ENCODE data around the gene SDR42E2. TPM values are rescaled to one million over a fixed set of nuclear protein-coding genes. Genes with fewer than 3 reads are reported as not detected.
"Not testable (repeated sequence)": the region's sequence is repeated elsewhere in the genome, so short reads cannot be mapped to it uniquely, and the experiment has no call there.

SDR42E2 gene
- total RNA-seq, 4 donors from 2014 or later = not detected

DNA sequence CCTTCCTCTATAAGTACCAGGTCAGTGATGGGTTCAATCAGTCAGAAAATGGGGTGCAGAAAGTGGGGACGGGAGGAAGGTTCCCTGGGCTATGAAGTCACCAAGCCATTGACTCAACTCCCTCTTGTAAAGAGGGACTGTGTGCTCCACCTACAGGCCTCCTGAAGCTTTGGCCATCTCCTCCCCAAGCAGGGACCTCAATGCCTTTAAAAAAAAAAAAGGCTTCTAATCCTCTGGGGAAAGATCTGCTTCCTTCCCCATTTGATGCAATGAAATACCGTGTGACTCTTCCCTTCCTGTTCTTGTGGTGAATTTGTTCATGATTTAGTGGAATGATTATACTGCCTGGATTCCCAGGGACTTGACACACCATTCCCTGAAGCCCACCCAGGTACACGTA lies 39.2 kb upstream of the SDR42E2 start:
- H3K9me3 ChIP-seq = no peaks in the 10 kb centered on the region
- TF ChIP-seq POLR2A (IDR thresholded peaks at IDR 0.05) (no peak), POLR2AphosphoS5 (IDR thresholded peaks at IDR 0.05) (no peak), EP300 (IDR thresholded peaks at IDR 0.05) (no peak)
- TF ChIP-seq, protein P1, sequence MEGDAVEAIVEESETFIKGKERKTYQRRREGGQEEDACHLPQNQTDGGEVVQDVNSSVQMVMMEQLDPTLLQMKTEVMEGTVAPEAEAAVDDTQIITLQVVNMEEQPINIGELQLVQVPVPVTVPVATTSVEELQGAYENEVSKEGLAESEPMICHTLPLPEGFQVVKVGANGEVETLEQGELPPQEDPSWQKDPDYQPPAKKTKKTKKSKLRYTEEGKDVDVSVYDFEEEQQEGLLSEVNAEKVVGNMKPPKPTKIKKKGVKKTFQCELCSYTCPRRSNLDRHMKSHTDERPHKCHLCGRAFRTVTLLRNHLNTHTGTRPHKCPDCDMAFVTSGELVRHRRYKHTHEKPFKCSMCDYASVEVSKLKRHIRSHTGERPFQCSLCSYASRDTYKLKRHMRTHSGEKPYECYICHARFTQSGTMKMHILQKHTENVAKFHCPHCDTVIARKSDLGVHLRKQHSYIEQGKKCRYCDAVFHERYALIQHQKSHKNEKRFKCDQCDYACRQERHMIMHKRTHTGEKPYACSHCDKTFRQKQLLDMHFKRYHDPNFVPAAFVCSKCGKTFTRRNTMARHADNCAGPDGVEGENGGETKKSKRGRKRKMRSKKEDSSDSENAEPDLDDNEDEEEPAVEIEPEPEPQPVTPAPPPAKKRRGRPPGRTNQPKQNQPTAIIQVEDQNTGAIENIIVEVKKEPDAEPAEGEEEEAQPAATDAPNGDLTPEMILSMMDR (IDR thresholded peaks at IDR 0.05) = no peak
- H3K4me3 ChIP-seq = no peak overlapping the region
- ATAC-seq = no peak
- H3K27me3 ChIP-seq = no peaks in the 10 kb centered on the region
- no peaks in the 10 kb centered on the region for H3K4me1 ChIP-seq
- 0 to 26% methylated on average over 1 to 2 of the region's 3 CpGs for WGBS, 2 donors (ENCODE audit: low coverage in 1 of 2)
- no peaks in the 10 kb centered on the region for H3K36me3 ChIP-seq
- no peak overlapping the region for H3K27ac ChIP-seq

DNA sequence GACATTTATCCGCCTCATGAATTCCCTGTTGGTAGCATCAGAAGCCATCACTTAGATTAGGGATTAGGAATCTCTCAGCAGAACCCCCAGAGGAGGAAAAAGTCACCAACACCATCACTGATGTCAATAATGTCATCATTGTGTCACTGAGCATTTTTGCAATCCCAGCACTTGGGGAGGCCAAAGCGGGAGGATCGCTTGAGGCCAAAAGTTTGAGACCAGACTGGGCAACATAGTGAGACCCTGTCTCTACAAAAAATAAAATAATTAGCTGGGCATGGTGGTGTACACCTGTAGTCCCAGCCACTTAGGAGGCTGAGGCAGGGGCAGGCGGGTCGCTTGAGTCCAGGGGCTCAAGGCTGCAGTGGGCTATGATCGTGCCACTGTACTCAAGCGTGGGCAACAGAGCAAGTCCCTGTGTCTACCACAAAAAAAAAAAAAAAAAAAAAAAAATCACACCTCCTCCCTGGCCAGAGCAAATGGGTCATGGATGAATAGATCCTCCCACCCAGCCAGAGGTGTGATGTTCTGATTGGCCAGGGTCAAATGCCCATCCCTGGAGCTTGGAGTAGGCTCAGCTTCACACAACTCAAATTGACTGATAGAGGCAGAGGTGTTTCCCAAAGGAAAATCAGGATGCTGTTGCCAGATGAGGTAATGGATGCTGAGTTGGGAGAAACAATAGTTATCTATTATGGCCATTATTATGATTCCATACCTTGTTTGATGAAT lies 38.4 kb upstream of the SDR42E2 start:
- no peak for TF ChIP-seq POLR2AphosphoS5 (IDR thresholded peaks at IDR 0.05)
- TF ChIP-seq POLR2A (IDR thresholded peaks at IDR 0.05) = no peak
- TF ChIP-seq EP300 (IDR thresholded peaks at IDR 0.05) = no peak
- TF ChIP-seq, protein P1 (IDR thresholded peaks at IDR 0.05) = no peak
- no peaks in the 10 kb centered on the region for H3K27me3 ChIP-seq
- H3K9me3 ChIP-seq = no peaks in the 10 kb centered on the region
- 91 to 100% methylated on average over 1 to 6 of the region's 7 CpGs for WGBS, 2 donors (ENCODE audit: low coverage in 1 of 2)
- H3K4me1 ChIP-seq = no peaks in the 10 kb centered on the region
- H3K27ac ChIP-seq = no peak overlapping the region
- H3K36me3 ChIP-seq = no peaks in the 10 kb centered on the region
- ATAC-seq = no peak
- H3K4me3 ChIP-seq = no peak overlapping the region

DNA sequence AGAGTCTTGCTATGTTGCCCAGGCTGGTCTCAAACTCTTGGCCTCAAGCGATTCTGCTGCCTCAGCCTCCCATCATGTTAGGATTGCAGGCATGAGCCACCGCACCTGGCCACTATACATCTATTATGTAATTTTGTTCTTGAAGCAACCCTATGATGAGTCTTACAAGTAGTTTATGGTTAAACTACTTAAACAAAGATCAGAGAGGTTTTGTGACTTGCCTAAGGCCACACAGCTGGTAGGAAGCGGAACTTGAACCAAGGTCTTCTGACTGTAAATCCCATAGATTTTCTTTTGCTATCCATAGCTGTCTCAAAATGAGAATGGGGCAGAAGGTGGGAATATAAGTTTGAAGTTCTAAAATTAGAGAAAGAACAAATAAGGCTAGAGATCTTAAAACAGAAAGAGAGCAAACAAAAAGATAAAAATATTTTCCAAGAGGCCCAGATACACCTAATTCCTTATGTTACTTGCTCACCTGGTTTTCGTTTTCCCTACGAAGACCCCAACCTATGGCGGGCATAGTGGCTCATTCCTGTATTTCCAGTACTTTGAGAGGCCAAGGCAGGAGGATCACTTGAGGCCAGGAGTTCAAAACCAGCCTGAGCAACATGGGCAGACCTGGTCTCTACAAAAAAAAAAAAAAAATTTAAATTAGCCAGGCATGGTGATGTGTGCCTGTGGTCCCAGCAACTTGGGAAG lies 37.6 kb upstream of the SDR42E2 start:
- Histone ChIP-seq H3K9me3 (no peaks in the 10 kb centered on the region), H3K27me3 (no peaks in the 10 kb centered on the region), H3K4me3 (no peak overlapping the region), H3K36me3 (no peaks in the 10 kb centered on the region), H3K4me1 (no peaks in the 10 kb centered on the region), H3K27ac (no peak overlapping the region)
- WGBS, 2 donors (ENCODE audit: low coverage in 1 of 2) = 40 to 88% methylated on average over 1 to 5 of the region's 6 CpGs
- TF ChIP-seq EP300 (IDR thresholded peaks at IDR 0.05) (no peak), POLR2AphosphoS5 (IDR thresholded peaks at IDR 0.05) (no peak), POLR2A (IDR thresholded peaks at IDR 0.05) (no peak)
- TF ChIP-seq, protein P1 (IDR thresholded peaks at IDR 0.05) = no peak
- no peak for ATAC-seq

DNA sequence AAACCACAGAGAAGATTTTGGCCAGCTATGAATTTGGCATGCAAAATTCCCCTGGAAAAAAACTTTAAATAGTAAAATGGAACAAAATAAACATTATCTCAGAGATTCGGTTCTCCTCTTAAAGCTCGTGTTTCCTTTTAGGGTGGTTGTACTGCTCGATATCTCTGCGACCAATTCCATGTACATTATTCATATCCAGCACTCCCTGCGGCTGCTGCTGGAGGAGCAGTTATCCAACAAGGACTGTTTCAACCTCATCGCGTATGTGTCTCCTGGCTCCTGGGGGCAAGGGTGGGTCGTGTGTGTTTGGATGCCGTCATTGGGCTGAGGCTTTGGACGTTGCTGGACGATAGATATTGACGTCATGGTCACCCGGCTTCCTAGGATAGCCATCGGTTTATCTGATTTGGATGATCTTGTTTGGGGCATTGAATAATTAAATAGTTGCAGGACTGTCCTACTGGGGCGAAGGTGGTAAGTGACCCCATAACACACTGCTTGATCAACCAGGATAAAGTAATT lies 36.2 kb upstream of the SDR42E2 start:
- 53 to 80% methylated on average over 8 to 14 of the region's 15 CpGs for WGBS, 2 donors (ENCODE audit: low coverage in 1 of 2)
- no peaks in the 10 kb centered on the region for H3K9me3 ChIP-seq
- H3K4me3 ChIP-seq = no peak overlapping the region
- no peak for TF ChIP-seq POLR2A (IDR thresholded peaks at IDR 0.05)
- TF ChIP-seq POLR2AphosphoS5 (IDR thresholded peaks at IDR 0.05) = no peak
- no peak for TF ChIP-seq EP300 (IDR thresholded peaks at IDR 0.05)
- TF ChIP-seq, protein P1 (IDR thresholded peaks at IDR 0.05) = no peak
- no peaks in the 10 kb centered on the region for H3K27me3 ChIP-seq
- ATAC-seq = no peak
- no peak overlapping the region for H3K27ac ChIP-seq
- no peaks in the 10 kb centered on the region for H3K36me3 ChIP-seq
- no peaks in the 10 kb centered on the region for H3K4me1 ChIP-seq

DNA sequence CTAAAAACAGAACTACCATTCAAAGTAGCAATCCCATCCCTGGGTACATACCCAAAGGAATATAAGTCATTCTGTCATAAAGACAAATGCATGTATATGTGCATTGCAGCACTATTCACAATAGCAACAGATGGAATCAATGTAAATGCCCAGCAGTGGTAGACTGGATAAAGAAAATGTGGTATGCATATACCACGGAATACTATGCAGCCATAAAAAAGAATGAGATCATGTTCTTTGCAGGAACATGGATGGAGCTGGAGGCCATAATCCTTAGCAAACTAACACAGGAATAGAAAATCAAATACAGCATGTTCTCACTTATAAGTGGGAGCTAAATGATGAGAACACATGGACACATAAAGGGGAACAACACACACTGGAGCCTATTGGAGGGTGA lies 33.8 kb upstream of the SDR42E2 start:
- ATAC-seq, H3K9me3 ChIP-seq, H3K4me1 ChIP-seq, H3K36me3 ChIP-seq, H3K4me3 ChIP-seq, H3K27ac ChIP-seq, H3K27me3 ChIP-seq: not testable (repeated sequence)
- WGBS, 2 donors (ENCODE audit: low coverage in 1 of 2) = 92 to 100% methylated on average over 1 of the region's 1 CpG
